GM10248 (cell line): Measurements from ENCODE around the gene ZNF550.
A peak's percentile ranks its signal among the peaks of the same experiment; 100 is the strongest.
"Not testable (repeated sequence)": the region's sequence is repeated elsewhere in the genome, so short reads cannot be mapped to it uniquely, and the experiment has no call there.

Experiments
- CTCF ChIA-PET: fragments of 300-600 bp; sonication (Branson Sonifier 250); formaldehyde crosslinking; extraction: SDS; loops from one replicate; lab custom pipeline; 2021; ENCODE audit warnings: antibody characterized with exemption; lab: Yijun Ruan, JAX
- POLR2A ChIA-PET: fragments of 350-650 bp; sonication (Branson Sonifier 250); formaldehyde crosslinking; extraction: SDS; loops from one replicate; lab custom pipeline; 2020; ENCODE audit warnings: antibody characterized with exemption; lab: Yijun Ruan, JAX
- DNase-seq: peaks from one replicate; pipeline ENCODE4 v3.0.0; 2012; ENCODE audit errors: extremely low spot score
- CTCF ChIP-seq: IDR thresholded peaks from 2 replicates; pipeline ENCODE4 v1.5.1; 2012; ENCODE audit warnings: mild to moderate bottlenecking, low read depth; ENCODE audit errors: extremely low read depth, missing control alignments, control extremely low read depth

The ZNF550 gene

GRCh38 chr19:57506163-57506562 lies 53.5 kb downstream of the ZNF550 start:
- ChIA-PET CTCF (no interaction called here), POLR2A (no interaction called here)
- DNase-seq: no peak
- no peak for TF ChIP-seq CTCF

- DNase-seq, CTCF ChIA-PET: not testable (repeated sequence)
- POLR2A ChIA-PET: interaction anchor here (0.5 kb wide), 1 partner anchor 370 kb away, joined by 5 read pairs; no protein-coding TSS in a partner anchor
Observed at GRCh38 chr19:57500400-57500799, 59.3 kb downstream of the ZNF550 start.

DNA sequence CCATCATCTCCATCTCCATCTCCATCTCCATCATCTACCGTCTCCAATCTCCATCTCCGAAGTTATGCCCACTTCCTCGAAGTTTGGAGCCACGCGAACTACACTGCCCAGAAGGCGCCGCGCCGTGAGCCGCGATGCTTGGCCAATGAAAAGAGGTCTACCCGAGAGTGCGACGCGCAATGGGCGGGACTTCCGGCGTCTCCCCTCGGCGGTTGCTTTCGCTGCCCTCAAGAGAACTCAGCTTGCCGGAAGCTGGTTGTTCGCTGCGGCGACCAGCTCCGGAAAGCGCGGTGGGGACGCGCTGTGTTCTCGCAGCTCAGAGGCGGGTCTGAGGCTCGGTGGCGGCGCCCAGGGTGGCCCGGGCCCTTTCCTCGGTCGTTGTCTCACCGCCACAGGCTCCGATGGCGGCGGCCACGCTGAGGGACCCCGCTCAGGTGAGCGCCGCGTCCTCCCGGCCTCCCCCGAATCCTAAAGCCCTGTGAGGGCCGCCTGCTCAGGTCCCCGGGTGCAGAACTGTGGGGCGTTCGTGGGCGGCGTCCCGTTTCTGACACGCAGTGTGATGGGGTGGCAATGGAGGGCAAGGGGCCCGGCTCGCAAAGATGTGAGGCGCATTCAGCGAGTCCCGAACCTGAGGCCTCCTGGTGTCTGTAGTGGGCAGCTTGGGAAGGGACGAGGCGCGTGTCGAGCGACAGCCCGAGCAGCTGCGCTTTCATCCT lies 59.8 kb downstream of the ZNF550 start, which contains the start of gene ZNF773:
ZNF773 (plus strand) TSS at position 259 of the 716 bp plus-strand sequence; CDS start at position 402, 143 bp downstream.
- DNase-seq: peak; percentile 96
- POLR2A ChIA-PET: interaction anchor here (0.7 kb wide), 1 partner anchor 59 kb away, joined by 3 read pairs; no protein-coding TSS in a partner anchor
- CTCF ChIA-PET: not testable (repeated sequence)

- DNase-seq, CTCF ChIA-PET: not testable (repeated sequence)
- POLR2A ChIA-PET: interaction anchor here (0.7 kb wide), 1 partner anchor 60 kb away, joined by 3 read pairs; no protein-coding TSS in a partner anchor
Observed at GRCh38 chr19:57499332-57499679, 60.4 kb downstream of the ZNF550 start.

DNA sequence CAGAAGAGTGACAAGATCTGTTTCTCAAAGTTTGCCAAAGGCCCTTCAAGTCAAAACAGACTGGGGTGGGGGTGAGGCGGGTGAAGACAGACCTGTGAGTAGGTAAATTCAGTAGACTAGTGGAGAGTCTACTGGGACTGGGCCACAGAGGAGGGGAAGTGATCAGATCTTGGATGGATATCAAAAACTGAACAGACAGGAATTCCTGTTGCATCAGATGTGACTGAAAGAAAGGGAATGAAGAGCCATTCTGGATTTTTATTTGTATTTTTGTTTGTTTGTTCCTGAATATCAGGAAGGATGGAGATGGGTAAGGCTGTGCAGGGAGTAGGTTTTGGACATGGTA lies 71.4 kb downstream of the ZNF550 start:
- POLR2A ChIA-PET, CTCF ChIA-PET, DNase-seq: not testable (repeated sequence)

GRCh38 chr19:57487477-57488298 lies 72.0 kb downstream of the ZNF550 start, which contains the start of gene ZNF419:
TSS of gene ZNF419 (plus strand) at chr19:57487750. CDS start at chr19:57487951, 201 bp downstream.
- CTCF ChIA-PET, POLR2A ChIA-PET: not testable (repeated sequence)
- peak; percentile 93 for DNase-seq
